HT-29 (cell line): ENCODE results near the gene NDRG3. TPM values are rescaled to one million over a fixed set of nuclear protein-coding genes. Genes with fewer than 3 reads are reported as not detected.

Experiments
- DNase-seq: peaks from one replicate; pipeline ENCODE4 v3.0.0-alpha.2; 2015; ENCODE audit warnings: low spot score
- total RNA-seq: library from RNA; depleted of rRNA; stranded (reverse); fragments of >200 nt; shearing (Covaris generic); gene quantifications from 2 replicates; pipeline ENCODE4 v1.2.3, GENCODE V29; 2014

NDRG3 gene
- total RNA-seq, 1 experiment from 2014 or later = 22.8 TPM

- no peak for DNase-seq
Measured at GRCh38 chr20:36761125-36761524, 15.2 kb upstream of the NDRG3 start.

GRCh38 chr20:36760647-36761046 is 14.8 kb upstream of the NDRG3 start:
- DNase-seq = no peak

GRCh38 chr20:36758276-36758675 is 12.4 kb upstream of the NDRG3 start:
- no peak for DNase-seq

GRCh38 chr20:36756496-36756895 is 10.6 kb upstream of the NDRG3 start:
- DNase-seq = no peak

- DNase-seq = peak; percentile 93
Measured at GRCh38 chr20:36754656-36755222, 8.8 kb upstream of the NDRG3 start.

- DNase-seq = no peak
Measured at GRCh38 chr20:36752582-36752981, 6.7 kb upstream of the NDRG3 start.

GRCh38 chr20:36745234-36745926 is 510 bp downstream of the NDRG3 start:
- no peak for DNase-seq

- no peak for DNase-seq
Measured at GRCh38 chr20:36744764-36745191, 1.1 kb downstream of the NDRG3 start.

GRCh38 chr20:36744243-36744642 is 1.6 kb downstream of the NDRG3 start:
- DNase-seq = no peak

GRCh38 chr20:36742558-36742957 is 3.3 kb downstream of the NDRG3 start:
- no peak for DNase-seq

- DNase-seq = no peak
Measured at GRCh38 chr20:36741072-36741471, 4.8 kb downstream of the NDRG3 start.

GRCh38 chr20:36737183-36737499 is 8.7 kb downstream of the NDRG3 start:
- DNase-seq = no peak

GRCh38 chr20:36736451-36737182 is 9.3 kb downstream of the NDRG3 start:
- DNase-seq = no peak

GRCh38 chr20:36732456-36732855 is 13.4 kb downstream of the NDRG3 start:
- DNase-seq = no peak

GRCh38 chr20:36728986-36729385 is 16.9 kb downstream of the NDRG3 start:
- peak; percentile 29 for DNase-seq

- no peak for DNase-seq
Measured at GRCh38 chr20:36726168-36726567, 19.7 kb downstream of the NDRG3 start.

GRCh38 chr20:36720510-36720909 is 25.4 kb downstream of the NDRG3 start:
- DNase-seq = no peak

- peak; percentile 17 for DNase-seq
Measured at GRCh38 chr20:36717657-36718056, 28.2 kb downstream of the NDRG3 start.

- DNase-seq = no peak
Measured at GRCh38 chr20:36717021-36717420, 28.9 kb downstream of the NDRG3 start.

- DNase-seq = no peak
Measured at GRCh38 chr20:36712775-36713174, 33.1 kb downstream of the NDRG3 start.

- DNase-seq = no peak
Measured at GRCh38 chr20:36709126-36709525, 36.8 kb downstream of the NDRG3 start.

- no peak for DNase-seq
Measured at GRCh38 chr20:36703530-36703929, 42.4 kb downstream of the NDRG3 start.

GRCh38 chr20:36700438-36700837 is 45.5 kb downstream of the NDRG3 start:
- DNase-seq = no peak
